Hepatocyte (in vitro differentiated cells): ENCODE results near the gene MAP3K3. TPM values are rescaled to one million over a fixed set of nuclear protein-coding genes. Genes with fewer than 3 reads are reported as not detected.

Source experiments
- DNase-seq: peaks from one replicate; pipeline ENCODE4 v3.0.0-alpha.2; 2016; ENCODE audit warnings: low spot score
- H2AFZ ChIP-seq: fragments of 200-600 bp; sonication (generic); 2 replicates; pipeline ENCODE4 v1.6.0; 2016; ENCODE audit warnings: antibody characterized with exemption, mild to moderate bottlenecking
- H3K27ac ChIP-seq: fragments of 200-600 bp; sonication (generic); 2 replicates; pipeline ENCODE4 v1.5.1; 2016; ENCODE audit warnings: mild to moderate bottlenecking
- H3K27me3 ChIP-seq: fragments of 200-600 bp; sonication (generic); 2 replicates; pipeline ENCODE4 v1.6.1; 2016
- H3K36me3 ChIP-seq: fragments of 200-600 bp; sonication (generic); replicated peaks from 2 replicates; pipeline ENCODE4 v1.5.1; 2016; ENCODE audit warnings: low read depth; ENCODE audit not compliant: insufficient read depth
- H3K4me1 ChIP-seq: fragments of 200-600 bp; sonication (generic); 2 replicates; pipeline ENCODE4 v1.5.1; 2016; ENCODE audit warnings: mild to moderate bottlenecking, moderate library complexity; ENCODE audit not compliant: insufficient read depth
- H3K4me2 ChIP-seq: fragments of 200-600 bp; sonication (generic); 2 replicates; pipeline ENCODE4 v1.6.0; 2016
- H3K4me3 ChIP-seq: fragments of 200-600 bp; sonication (generic); 2 replicates; pipeline ENCODE4 v1.5.1; 2016; ENCODE audit warnings: mild to moderate bottlenecking
- H3K79me2 ChIP-seq: fragments of 200-600 bp; sonication (generic); 2 replicates; pipeline ENCODE4 v1.6.0; 2017; ENCODE audit warnings: mild to moderate bottlenecking
- H3K9me2 ChIP-seq: fragments of 200-600 bp; sonication (generic); replicated peaks from 2 replicates; pipeline ENCODE4 v1.6.0; 2017; ENCODE audit warnings: mild to moderate bottlenecking; ENCODE audit not compliant: insufficient read depth
- H3K9me3 ChIP-seq: fragments of 200-600 bp; sonication (generic); 2 replicates; pipeline ENCODE4 v1.5.1; 2016; ENCODE audit warnings: low read depth, mild to moderate bottlenecking
- H4K20me1 ChIP-seq: fragments of 200-600 bp; sonication (generic); 2 replicates; pipeline ENCODE4 v1.6.0; 2016; ENCODE audit warnings: mild to moderate bottlenecking; ENCODE audit not compliant: insufficient read depth, poor library complexity, severe bottlenecking
- EZH2 ChIP-seq: fragments of 200-600 bp; sonication (generic); IDR thresholded peaks from 2 replicates; pipeline ENCODE4 v1.6.1; 2016; ENCODE audit warnings: antibody characterized with exemption, mild to moderate bottlenecking, borderline replicate concordance
- EZH2phosphoT487 ChIP-seq: fragments of 200-600 bp; sonication (generic); IDR thresholded peaks from one replicate; pipeline ENCODE4 v1.6.1; 2018; ENCODE audit warnings: antibody characterized with exemption, mild to moderate bottlenecking, low read depth, moderate library complexity; ENCODE audit not compliant: unreplicated experiment, severe bottlenecking
- WGBS: methylation state at CpG from one replicate; pipeline ENCODE4 v1.1.6; 2016; ENCODE audit warnings: low lambda C conversion rate; ENCODE audit errors: missing lambda C conversion rate; 5-methylcytosine and 5-hydroxymethylcytosine counted together
- polyA plus RNA-seq: library from polyadenylated mRNA; unstranded; fragments of >200 nt; fragmentation: Nextera tagmentation; extraction: Ambion mirVana; gene quantifications from 2 replicates; pipeline ENCODE4 v1.2.1, GENCODE V29; 2016
- total RNA-seq: library from RNA; depleted of rRNA; stranded (reverse); fragments of >200 nt; gene quantifications from 2 replicates; pipeline ENCODE4 v1.2.3, GENCODE V29; 2014
- TF ChIP-seq, protein P1 (sequence below): fragments of 200-600 bp; sonication (generic); IDR thresholded peaks from 2 replicates; pipeline ENCODE4 v1.5.1; 2016; ENCODE audit warnings: antibody characterized with exemption, mild to moderate bottlenecking; ENCODE audit not compliant: poor library complexity

The MAP3K3 gene
- total and polyA plus RNA-seq, 2 experiments from 2014 or later, result 13.4 to 15.5 TPM

DNA sequence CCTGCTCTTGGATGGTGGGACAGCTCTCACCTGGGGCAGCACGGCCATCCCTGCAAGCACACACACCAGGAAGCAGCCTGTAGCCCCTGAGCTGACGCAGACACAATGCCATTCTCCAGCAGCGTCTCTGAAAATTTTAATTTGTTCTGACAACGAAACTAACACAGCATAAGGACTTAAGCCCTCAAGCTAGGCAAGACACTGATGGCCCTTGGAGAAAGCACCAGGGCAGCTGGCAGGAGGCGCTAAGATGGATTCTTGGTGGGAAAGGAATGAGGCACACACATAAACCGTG lies 80.5 kb downstream of the MAP3K3 start:
- Histone ChIP-seq H3K4me3 (no peak overlapping the region), H3K79me2 (no peaks in the 10 kb centered on the region), H3K9me3 (no peaks in the 10 kb centered on the region), H2AFZ (no peak overlapping the region), H3K4me2 (no peak overlapping the region), H3K4me1 (peaks cover 15% of the 10 kb centered on the region), H3K27ac (no peak overlapping the region), H3K36me3 (no peaks in the 10 kb centered on the region), H3K9me2 (no peaks in the 10 kb centered on the region), H4K20me1 (no peaks in the 10 kb centered on the region), H3K27me3 (no peaks in the 10 kb centered on the region)
- DNase-seq, result no peak
- no peak for TF ChIP-seq EZH2
- no peak for TF ChIP-seq EZH2phosphoT487
- TF ChIP-seq, protein P1, sequence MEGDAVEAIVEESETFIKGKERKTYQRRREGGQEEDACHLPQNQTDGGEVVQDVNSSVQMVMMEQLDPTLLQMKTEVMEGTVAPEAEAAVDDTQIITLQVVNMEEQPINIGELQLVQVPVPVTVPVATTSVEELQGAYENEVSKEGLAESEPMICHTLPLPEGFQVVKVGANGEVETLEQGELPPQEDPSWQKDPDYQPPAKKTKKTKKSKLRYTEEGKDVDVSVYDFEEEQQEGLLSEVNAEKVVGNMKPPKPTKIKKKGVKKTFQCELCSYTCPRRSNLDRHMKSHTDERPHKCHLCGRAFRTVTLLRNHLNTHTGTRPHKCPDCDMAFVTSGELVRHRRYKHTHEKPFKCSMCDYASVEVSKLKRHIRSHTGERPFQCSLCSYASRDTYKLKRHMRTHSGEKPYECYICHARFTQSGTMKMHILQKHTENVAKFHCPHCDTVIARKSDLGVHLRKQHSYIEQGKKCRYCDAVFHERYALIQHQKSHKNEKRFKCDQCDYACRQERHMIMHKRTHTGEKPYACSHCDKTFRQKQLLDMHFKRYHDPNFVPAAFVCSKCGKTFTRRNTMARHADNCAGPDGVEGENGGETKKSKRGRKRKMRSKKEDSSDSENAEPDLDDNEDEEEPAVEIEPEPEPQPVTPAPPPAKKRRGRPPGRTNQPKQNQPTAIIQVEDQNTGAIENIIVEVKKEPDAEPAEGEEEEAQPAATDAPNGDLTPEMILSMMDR, result no peak
- 77% methylated on average over 6 of the region's 6 CpGs for WGBS

GRCh38 chr17:63703029-63703428 lies 80.8 kb downstream of the MAP3K3 start:
- no peak for TF ChIP-seq EZH2
- TF ChIP-seq, protein P1, result no peak
- no peak for TF ChIP-seq EZH2phosphoT487
- DNase-seq, result no peak
- Histone ChIP-seq H3K27me3 (no peaks in the 10 kb centered on the region), H3K9me3 (no peaks in the 10 kb centered on the region), H3K9me2 (no peaks in the 10 kb centered on the region), H3K79me2 (no peaks in the 10 kb centered on the region), H3K4me3 (no peak overlapping the region), H4K20me1 (no peaks in the 10 kb centered on the region), H2AFZ (no peak overlapping the region), H3K4me1 (peaks cover 15% of the 10 kb centered on the region), H3K27ac (no peak overlapping the region), H3K4me2 (no peak overlapping the region), H3K36me3 (no peaks in the 10 kb centered on the region)
- WGBS, result 94% methylated on average over 5 of the region's 5 CpGs

- Histone ChIP-seq H3K27me3 (no peaks in the 10 kb centered on the region), H3K4me2 (no peak overlapping the region), H3K9me3 (no peaks in the 10 kb centered on the region), H3K27ac (no peak overlapping the region), H4K20me1 (no peaks in the 10 kb centered on the region), H3K4me3 (no peak overlapping the region), H3K4me1 (peaks cover 14% of the 10 kb centered on the region), H3K79me2 (no peaks in the 10 kb centered on the region), H2AFZ (no peak overlapping the region), H3K36me3 (no peaks in the 10 kb centered on the region), H3K9me2 (no peaks in the 10 kb centered on the region)
- DNase-seq, result no peak
- WGBS, result over 99% methylated on average over 15 of the region's 16 CpGs
- TF ChIP-seq EZH2phosphoT487, result no peak
- TF ChIP-seq, protein P1, result no peak
- no peak for TF ChIP-seq EZH2
These were observed 81.5 kb downstream of the MAP3K3 start for GRCh38 chr17:63703556-63704258.

DNA sequence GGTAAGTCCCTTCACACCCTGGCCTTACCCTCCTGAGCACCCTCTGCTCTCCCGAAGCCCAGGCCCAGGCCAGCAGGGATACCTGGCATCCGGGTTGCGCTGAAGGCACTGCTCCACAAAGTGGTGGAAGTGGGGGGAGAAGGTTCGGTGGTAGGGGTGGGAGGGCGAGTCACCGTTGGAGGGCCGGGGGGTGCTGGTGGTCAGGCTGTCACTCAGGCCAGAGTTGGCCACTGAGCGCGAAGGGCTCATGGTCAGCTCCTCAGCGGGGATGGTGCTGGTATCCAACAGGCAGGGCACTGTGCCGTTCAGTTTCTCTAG lies 82.0 kb downstream of the MAP3K3 start:
- no peaks in the 10 kb centered on the region for H3K36me3 ChIP-seq

More for the DNA sequence above, 82.0 kb downstream of the MAP3K3 start:
- WGBS, result 93% methylated on average over 11 of the region's 11 CpGs
- no peaks in the 10 kb centered on the region for H3K9me2 ChIP-seq
- H2AFZ ChIP-seq, result no peak overlapping the region
- H3K4me2 ChIP-seq, result no peak overlapping the region
- H4K20me1 ChIP-seq, result no peaks in the 10 kb centered on the region
- no peak for DNase-seq
- no peak for TF ChIP-seq EZH2phosphoT487
- TF ChIP-seq EZH2, result no peak
- TF ChIP-seq, protein P1, result no peak
- no peaks in the 10 kb centered on the region for H3K9me3 ChIP-seq
- no peak overlapping the region for H3K27ac ChIP-seq
- no peaks in the 10 kb centered on the region for H3K27me3 ChIP-seq
- no peak overlapping the region for H3K4me3 ChIP-seq
- peaks cover 9% of the 10 kb centered on the region for H3K4me1 ChIP-seq
- H3K79me2 ChIP-seq, result no peaks in the 10 kb centered on the region
